Caco-2 (cell line): ENCODE data around the gene SFSWAP. TPM values are rescaled to one million over a fixed set of nuclear protein-coding genes. Genes with fewer than 3 reads are reported as not detected.

ENCODE experiments used
- BruUV-seq: library from RNA; stranded (reverse); fragments of 400-500 nt; replicated peaks from 2 replicates; lab custom pipeline; 2021; lab: Mats Ljungman, UMichigan
- CTCF ChIA-PET: fragments of 300-600 bp; sonication (Branson Sonifier 250); formaldehyde crosslinking; loops from one replicate; lab custom pipeline; 2022; ENCODE audit warnings: antibody characterized with exemption; lab: Charles Lee
- POLR2A ChIA-PET: fragments of 300-600 bp; sonication (Branson Sonifier 250); formaldehyde crosslinking; loops from one replicate; lab custom pipeline; 2022; ENCODE audit warnings: antibody characterized with exemption; lab: Charles Lee
- DNase-seq, 2 experiments: peaks; one replicate each; pipeline versions ENCODE4 v3.0.0 to v3.0.0-alpha.2; 2020 to 2022
- H3K27me3 ChIP-seq: replicated peaks from 2 replicates; pipeline ENCODE4 v1.6.0; 2011; ENCODE audit warnings: low read length; ENCODE audit not compliant: control insufficient read depth, insufficient read depth
- H3K36me3 ChIP-seq: 2 replicates; pipeline ENCODE4 v1.5.1; 2011; ENCODE audit warnings: low read length; ENCODE audit not compliant: control insufficient read depth, insufficient read depth
- H3K4me1 ChIP-seq: fragments of 250-450 bp; sonication (Bioruptor Pico); 2 replicates; pipeline ENCODE4 v1.5.1; 2020; ENCODE audit warnings: mild to moderate bottlenecking
- H3K4me3 ChIP-seq: 2 replicates; pipeline ENCODE4 v1.5.1; 2011; ENCODE audit warnings: low read depth, mild to moderate bottlenecking, control low read depth, low read length
- H3K9me3 ChIP-seq: fragments of 250-450 bp; sonication (Bioruptor Pico); 2 replicates; pipeline ENCODE4 v1.5.1; 2020; ENCODE audit warnings: mild to moderate bottlenecking, moderate library complexity
- H3K27ac Mint-ChIP-seq: one replicate; pipeline ENCODE4 v1.8.0; 2022; ENCODE audit warnings: mixed read lengths; ENCODE audit not compliant: unreplicated experiment
- H3K27me3 Mint-ChIP-seq: one replicate; pipeline ENCODE4 v1.8.0; 2022; ENCODE audit warnings: mixed read lengths; ENCODE audit not compliant: insufficient read depth, unreplicated experiment
- H3K36me3 Mint-ChIP-seq: one replicate; pipeline ENCODE4 v1.8.0; 2022; ENCODE audit warnings: mild to moderate bottlenecking, mixed read lengths; ENCODE audit not compliant: insufficient read depth, unreplicated experiment
- H3K4me1 Mint-ChIP-seq: one replicate; pipeline ENCODE4 v1.8.0; 2022; ENCODE audit warnings: low read depth, mixed read lengths; ENCODE audit not compliant: unreplicated experiment
- H3K4me3 Mint-ChIP-seq: one replicate; pipeline ENCODE4 v1.8.0; 2022; ENCODE audit warnings: mild to moderate bottlenecking, moderate library complexity, mixed read lengths; ENCODE audit not compliant: unreplicated experiment
- H3K9me3 Mint-ChIP-seq: one replicate; pipeline ENCODE4 v1.8.0; 2022; ENCODE audit warnings: mixed read lengths; ENCODE audit not compliant: unreplicated experiment
- intact Hi-C: fragments of 100-400 bp; cut with micrococcal nuclease; formaldehyde crosslinking; loops from one replicate; pipeline ENCODE4 v1.10.0; 2022; ENCODE audit not compliant: unreplicated experiment
- total RNA-seq: library from RNA; stranded (reverse); gene quantifications from 2 replicates; pipeline ENCODE4 v1.2.3, GENCODE V29; 2022
- TF ChIP-seq, protein P1 (sequence below), 2 experiments: fragments of 200-600 bp in 1 of 2; IDR thresholded peaks; 1 replicate in 1 of 2; 2 replicates in 1 of 2; pipeline versions ENCODE4 v1.5.1 to v1.8.0; 2011 to 2022; ENCODE audit warnings: antibody characterized with exemption in 1 of 2, control low read depth in 1 of 2, inconsistent platforms in 1 of 2, low read depth in 1 of 2, low read length in 1 of 2, mild to moderate bottlenecking in 1 of 2, moderate library complexity in 1 of 2; ENCODE audit not compliant: insufficient read depth in 1 of 2, severe bottlenecking in 1 of 2, unreplicated experiment in 1 of 2

Gene SFSWAP
- total RNA-seq, 1 experiment from 2014 or later = 42.3 TPM

DNA sequence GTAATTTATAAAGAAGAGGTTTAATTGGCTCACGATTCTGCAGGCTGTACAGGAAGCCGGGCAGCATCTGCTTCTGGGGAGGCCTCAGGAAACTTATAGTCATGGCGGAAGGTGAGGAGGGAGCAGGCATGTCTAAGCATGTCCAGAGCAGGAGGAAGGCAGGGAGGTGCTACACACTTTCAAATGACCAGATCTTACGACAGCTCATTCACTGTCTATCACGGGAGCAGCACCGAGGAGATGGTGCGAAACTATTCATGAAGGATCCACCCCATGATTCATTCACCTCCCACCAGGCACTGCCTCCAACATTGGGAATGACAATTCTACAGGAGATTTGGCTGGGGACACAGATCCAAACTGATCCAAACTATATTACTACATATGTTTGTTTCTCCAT, 10.0 kb downstream of the SFSWAP start:
- no peak overlapping the region for H3K4me3 Mint-ChIP-seq
- H3K4me1 ChIP-seq = no peaks in the 10 kb centered on the region
- no peak for DNase-seq
- BruUV-seq = no TSS peak
- intact Hi-C loops = no loop called here
- no peaks in the 10 kb centered on the region for H3K27me3 Mint-ChIP-seq
- H3K9me3 ChIP-seq = no peaks in the 10 kb centered on the region
- ChIA-PET POLR2A (no interaction called here), CTCF (no interaction called here)
- no peaks in the 10 kb centered on the region for H3K27me3 ChIP-seq
- no peak overlapping the region for H3K27ac Mint-ChIP-seq
- H3K36me3 ChIP-seq = no peaks in the 10 kb centered on the region; the same call in none of the 2 replicates
- TF ChIP-seq, protein P1, sequence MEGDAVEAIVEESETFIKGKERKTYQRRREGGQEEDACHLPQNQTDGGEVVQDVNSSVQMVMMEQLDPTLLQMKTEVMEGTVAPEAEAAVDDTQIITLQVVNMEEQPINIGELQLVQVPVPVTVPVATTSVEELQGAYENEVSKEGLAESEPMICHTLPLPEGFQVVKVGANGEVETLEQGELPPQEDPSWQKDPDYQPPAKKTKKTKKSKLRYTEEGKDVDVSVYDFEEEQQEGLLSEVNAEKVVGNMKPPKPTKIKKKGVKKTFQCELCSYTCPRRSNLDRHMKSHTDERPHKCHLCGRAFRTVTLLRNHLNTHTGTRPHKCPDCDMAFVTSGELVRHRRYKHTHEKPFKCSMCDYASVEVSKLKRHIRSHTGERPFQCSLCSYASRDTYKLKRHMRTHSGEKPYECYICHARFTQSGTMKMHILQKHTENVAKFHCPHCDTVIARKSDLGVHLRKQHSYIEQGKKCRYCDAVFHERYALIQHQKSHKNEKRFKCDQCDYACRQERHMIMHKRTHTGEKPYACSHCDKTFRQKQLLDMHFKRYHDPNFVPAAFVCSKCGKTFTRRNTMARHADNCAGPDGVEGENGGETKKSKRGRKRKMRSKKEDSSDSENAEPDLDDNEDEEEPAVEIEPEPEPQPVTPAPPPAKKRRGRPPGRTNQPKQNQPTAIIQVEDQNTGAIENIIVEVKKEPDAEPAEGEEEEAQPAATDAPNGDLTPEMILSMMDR (IDR thresholded peaks at IDR 0.05; ENCODE audit: insufficient read depth in 1 of 2, low read depth in 1 of 2, low read length in 1 of 2, severe bottlenecking in 1 of 2, unreplicated experiment in 1 of 2) = no peak
- H3K4me1 Mint-ChIP-seq = no peaks in the 10 kb centered on the region
- no peaks in the 10 kb centered on the region for H3K9me3 Mint-ChIP-seq
- peaks cover 72% of the 10 kb centered on the region for H3K36me3 Mint-ChIP-seq
- no peak overlapping the region for H3K4me3 ChIP-seq

DNA sequence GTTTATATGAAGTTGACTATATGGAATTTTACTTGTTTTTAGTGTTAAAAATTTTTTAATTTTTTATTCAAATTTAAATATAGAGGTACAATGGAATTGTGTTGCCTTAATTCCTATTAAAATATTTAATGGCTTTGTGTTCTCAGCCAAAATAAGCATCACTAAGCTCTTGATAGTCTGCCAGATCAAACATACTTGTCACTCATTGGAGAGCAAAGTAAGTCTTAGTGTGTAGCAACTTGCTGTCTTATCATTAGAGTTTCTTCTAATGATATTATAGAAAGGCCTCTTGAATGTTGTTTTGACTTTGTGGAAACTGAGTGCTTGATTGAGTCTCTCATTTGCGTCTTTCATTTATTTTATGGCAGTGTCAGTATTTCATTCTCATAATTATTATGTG, 10.7 kb downstream of the SFSWAP start:
- no peaks in the 10 kb centered on the region for H3K9me3 Mint-ChIP-seq
- ChIA-PET CTCF (no interaction called here), POLR2A (no interaction called here)
- H3K4me3 ChIP-seq = no peak overlapping the region
- H3K36me3 Mint-ChIP-seq = peaks cover 71% of the 10 kb centered on the region
- no peaks in the 10 kb centered on the region; the same call in none of the 2 replicates for H3K36me3 ChIP-seq
- TF ChIP-seq, protein P1 (IDR thresholded peaks at IDR 0.05; ENCODE audit: insufficient read depth in 1 of 2, low read depth in 1 of 2, low read length in 1 of 2, severe bottlenecking in 1 of 2, unreplicated experiment in 1 of 2) = no peak
- no TSS peak for BruUV-seq
- DNase-seq = no peak
- H3K27ac Mint-ChIP-seq = no peak overlapping the region
- intact Hi-C loops = no loop called here
- H3K4me1 Mint-ChIP-seq = no peaks in the 10 kb centered on the region
- H3K27me3 Mint-ChIP-seq = no peaks in the 10 kb centered on the region
- no peak overlapping the region for H3K4me3 Mint-ChIP-seq
- no peaks in the 10 kb centered on the region for H3K27me3 ChIP-seq
- H3K4me1 ChIP-seq = no peaks in the 10 kb centered on the region
- no peaks in the 10 kb centered on the region for H3K9me3 ChIP-seq

DNA sequence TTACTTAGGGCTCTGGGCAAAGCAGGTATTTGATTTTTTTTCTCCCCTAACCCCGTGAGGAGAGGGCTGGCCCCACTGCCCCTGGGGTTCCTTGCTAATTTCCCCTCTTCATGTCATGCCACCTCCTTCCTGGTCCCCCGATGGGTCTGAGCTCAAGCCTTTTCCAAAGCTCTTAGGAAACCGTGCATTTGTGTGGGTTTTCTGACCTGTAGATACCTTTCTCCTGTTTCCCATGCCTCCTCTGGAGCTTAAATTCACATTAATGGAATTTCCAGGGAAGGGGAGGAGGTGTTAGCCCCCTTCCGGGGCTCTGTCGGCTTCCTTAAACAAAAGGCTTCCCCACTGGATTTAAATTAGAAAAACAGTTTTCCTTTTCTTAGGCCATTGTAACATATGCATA, 12.6 kb downstream of the SFSWAP start:
- Mint-ChIP-seq H3K9me3 (no peaks in the 10 kb centered on the region), H3K36me3 (peaks cover 75% of the 10 kb centered on the region), H3K4me3 (no peak overlapping the region), H3K4me1 (no peaks in the 10 kb centered on the region), H3K27ac (no peak overlapping the region), H3K27me3 (no peaks in the 10 kb centered on the region)
- no peak overlapping the region for H3K4me3 ChIP-seq
- no peak for DNase-seq
- no TSS peak for BruUV-seq
- no peaks in the 10 kb centered on the region for H3K4me1 ChIP-seq
- ChIA-PET POLR2A (no interaction called here), CTCF (no interaction called here)
- H3K9me3 ChIP-seq = no peaks in the 10 kb centered on the region
- no peaks in the 10 kb centered on the region; the same call in none of the 2 replicates for H3K36me3 ChIP-seq
- TF ChIP-seq, protein P1 (IDR thresholded peaks at IDR 0.05; ENCODE audit: insufficient read depth in 1 of 2, low read depth in 1 of 2, low read length in 1 of 2, severe bottlenecking in 1 of 2, unreplicated experiment in 1 of 2) = no peak
- H3K27me3 ChIP-seq = no peaks in the 10 kb centered on the region
- intact Hi-C loops = no loop called here
